ENCODE results near the gene CDC42SE2.

Gene CDC42SE2, protein sequence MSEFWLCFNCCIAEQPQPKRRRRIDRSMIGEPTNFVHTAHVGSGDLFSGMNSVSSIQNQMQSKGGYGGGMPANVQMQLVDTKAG

DNA sequence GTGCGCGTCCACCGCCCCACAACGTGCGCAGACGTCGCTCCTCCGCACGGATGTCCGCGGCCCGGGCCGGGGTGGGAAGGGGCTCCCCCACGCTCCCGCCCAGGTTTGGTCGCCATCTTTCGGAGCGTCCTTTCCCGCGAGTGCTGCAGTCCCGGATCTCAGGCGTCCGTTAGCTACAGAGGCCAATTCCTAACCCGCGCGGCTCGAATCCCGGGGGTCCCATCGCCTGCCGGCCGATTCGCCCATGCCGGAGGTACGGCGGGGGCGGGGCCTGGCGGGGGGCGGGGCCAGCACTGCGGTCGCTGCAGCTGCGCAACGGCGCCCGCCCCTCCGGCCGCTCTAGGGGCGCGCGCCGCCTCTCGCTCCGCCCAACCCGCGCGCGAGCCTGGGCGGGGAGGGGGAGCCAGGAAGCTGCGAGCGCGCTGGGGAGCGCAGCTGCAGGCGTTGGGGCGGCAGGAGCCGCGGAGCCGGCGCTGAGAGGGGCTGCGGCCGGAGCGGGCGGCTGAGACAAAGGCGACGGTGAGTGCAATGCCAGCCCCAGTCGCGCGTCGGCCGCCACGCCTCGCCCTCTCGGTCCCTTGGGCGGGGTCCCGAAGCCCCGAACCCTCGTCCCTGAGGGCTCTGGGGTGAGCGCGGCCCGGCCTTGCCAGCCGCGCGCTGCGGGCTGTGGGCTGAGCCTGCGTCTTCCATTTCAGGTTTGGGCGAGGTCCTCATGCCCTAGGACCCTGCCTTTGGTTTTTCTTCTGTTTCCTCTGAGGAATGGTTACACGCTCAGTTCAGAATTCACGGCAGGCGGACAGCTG is at the start of gene CDC42SE2:
Gene CDC42SE2 (plus strand): TSS at position 406 of the 803 bp plus-strand sequence. CDS start 95,441 bp downstream, outside the sequence.
- peak; percentile 85 for DNase-seq (ENCODE audit: low spot score)

DNA sequence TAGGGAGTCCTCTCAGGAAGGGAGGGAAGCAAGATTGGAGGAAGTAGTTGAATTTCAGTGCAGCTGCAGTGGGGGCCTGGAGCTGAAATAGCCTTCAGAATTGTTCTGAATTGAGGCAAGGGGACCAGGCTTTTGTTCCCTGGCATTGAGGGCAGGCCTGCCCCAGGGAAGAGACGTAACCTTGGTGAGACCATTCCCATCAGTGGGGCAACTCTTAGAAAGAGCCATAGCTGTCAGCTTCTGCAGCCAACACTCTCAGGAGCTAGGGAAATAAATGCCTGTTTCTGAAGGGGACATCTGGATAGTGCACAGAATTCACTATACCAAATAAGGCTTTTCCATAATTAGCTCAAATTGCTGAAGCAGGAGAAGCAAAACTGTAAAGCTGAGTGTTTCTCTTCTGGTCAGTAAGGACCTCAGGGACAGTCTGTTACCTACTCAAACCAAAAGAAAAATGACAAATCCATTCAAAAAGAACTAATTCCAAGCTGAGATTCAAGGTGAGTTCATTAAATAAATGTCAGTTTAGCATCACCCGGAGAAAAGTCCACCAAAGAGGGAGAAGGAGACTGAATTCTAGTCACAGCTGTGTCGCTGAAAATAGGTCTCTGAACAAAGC is 49.1 kb upstream of the CDC42SE2 start:
- no peak for DNase-seq (ENCODE audit: low spot score)

DNA sequence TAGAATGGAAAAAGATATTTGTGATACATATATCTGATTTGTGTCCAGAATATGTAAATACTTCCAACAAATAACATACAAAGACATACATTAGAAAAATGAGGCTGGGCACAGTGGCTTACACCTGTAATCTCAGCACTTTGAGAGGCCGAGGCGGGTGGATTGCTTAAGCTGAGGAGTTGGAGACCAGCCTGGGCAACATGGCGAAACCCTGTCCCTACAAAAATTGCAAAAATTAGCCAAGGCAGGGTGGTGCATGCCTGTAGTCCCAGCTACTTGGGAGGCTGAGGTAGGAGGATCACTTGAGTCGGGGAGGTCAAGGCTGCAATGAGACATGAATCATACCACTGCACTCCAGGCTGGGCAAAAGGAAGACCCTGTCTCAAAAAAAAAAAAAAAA is 46.1 kb upstream of the CDC42SE2 start:
- DNase-seq (ENCODE audit: low spot score) = no peak

DNA sequence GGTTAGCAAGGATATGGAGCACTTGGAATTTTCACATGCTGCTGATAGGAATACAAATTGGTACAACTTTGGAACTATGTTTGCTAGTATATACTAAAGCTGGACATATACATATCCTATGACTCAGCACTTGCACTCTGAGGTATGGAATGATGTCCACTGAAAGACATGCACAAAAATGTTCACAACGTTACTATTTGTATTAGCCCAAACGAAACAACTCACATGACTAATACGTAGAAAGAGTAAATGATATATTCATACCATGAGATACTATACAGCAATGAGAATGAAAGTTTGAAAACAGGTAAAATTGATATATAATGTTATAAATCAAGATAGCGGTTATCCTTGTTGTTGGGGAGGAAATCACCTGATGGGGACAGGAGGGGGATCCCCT is 45.5 kb upstream of the CDC42SE2 start:
- DNase-seq (ENCODE audit: low spot score) = peak; percentile 25

DNA sequence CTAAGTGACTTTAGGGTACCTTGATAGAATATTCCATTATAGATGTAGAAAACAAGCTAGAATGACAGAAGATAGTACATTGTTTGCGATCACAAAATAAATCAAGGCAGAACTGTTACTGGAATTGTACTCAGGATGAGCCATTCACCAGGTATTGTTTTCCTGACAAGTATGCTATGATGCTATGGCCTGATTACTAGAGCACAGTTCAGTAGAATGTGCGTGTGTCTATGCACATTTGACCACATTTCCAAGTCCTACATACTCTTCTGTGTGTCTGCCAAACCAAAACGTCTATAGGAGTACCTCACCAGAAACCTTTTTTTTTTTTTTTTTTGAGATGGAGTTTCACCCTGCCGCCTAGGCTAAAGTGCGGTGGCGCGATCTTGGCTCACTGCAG is 43.3 kb upstream of the CDC42SE2 start:
- no peak for DNase-seq (ENCODE audit: low spot score)

DNA sequence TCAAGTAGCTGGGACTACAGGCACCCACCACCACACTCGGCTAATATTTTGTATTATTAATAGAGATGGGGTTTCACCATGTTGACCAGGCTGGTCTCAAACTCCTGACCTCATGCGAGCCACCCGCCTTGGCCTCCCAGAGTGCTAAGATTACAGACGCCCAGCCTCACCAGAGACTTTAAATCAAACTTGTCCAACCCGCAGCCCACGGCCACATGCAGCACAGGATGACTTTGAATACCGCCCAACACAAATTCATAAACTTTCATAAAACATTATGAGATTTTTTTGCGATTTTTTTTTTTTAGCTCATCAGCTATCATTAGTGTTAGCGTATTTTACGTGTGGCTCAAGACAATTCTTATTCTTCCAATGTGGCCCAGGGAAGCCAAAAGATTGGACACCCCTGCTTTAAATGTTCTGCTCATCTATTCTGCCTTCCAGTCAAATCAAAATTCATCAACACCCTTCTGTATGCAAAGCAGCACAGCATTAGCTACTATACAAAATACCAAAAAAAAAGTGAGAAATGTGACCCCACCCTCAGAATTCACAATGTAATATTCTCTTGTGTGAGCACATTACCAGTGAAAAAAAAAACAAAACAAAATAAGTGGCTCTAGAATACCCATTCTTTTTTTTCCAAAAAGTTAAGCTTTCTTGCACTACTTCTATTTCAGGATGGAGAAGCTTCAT is 42.7 kb upstream of the CDC42SE2 start:
- no peak for DNase-seq (ENCODE audit: low spot score)

DNA sequence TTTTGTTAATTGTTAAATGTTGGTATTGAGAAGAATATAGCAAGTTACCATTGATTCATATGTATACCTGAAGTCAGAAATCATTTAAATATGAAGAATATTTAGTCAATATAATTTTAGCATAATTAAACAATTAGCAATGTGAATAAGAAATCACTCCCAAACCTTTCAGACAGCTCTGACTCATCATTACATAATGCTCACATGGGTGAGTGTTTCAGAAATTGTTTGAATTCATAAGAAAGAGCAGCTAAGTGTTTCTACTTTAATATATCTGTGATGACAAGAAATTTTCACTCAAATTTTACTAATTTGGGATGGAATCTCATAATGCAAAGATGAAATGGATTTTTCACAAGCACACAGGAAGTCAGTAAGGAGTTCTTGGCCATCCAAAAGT is 42.0 kb upstream of the CDC42SE2 start:
- DNase-seq (ENCODE audit: low spot score) = peak; percentile 50

DNA sequence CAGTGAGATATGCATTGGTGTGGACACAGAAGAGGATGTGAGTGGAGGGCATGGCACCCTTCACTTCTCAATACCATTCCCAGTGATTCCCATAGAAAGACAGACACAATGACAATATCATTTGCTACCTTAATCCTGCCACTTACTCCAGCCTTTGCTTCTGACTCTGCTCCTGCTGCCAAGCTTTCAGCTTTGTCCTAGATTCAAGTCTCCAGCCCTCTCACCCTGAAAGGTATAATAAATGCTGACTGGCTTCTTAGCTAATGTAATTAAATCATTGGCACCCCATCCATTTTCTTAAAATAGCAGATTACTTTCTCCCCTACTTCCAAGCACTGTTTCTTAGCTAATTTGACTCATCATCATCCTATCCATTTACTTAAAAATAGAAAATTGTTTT is 41.1 kb upstream of the CDC42SE2 start:
- no peak for DNase-seq (ENCODE audit: low spot score)

DNA sequence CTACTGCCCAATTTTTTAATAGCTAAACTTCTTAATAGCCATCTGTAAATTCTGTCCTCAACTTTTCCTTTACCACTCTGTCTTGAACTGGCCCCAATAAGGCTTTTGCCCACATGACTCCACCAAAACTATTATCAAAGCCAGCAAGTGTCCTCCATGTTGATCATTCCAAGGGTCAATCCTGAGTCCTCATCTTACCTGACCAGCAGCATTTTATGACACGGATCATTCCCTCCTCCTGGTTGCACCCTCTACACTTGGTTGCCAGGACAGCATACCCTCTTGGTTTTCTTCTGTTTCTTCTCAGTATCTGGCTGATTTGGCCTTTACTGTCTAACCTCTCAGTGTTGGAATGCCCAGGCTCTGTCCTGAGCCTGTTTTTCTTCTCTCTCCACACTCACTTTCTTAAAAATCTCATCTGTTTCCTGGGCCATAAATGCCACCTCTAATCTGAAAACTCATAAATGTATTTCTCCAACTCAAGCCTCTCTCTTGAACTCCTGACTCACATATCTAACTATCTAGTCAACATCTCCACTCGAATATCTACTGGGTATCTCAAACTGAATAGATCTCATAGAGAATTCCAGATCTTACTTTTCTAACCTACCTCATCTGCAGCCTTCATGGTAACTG is 40.0 kb upstream of the CDC42SE2 start:
- no peak for DNase-seq (ENCODE audit: low spot score)

DNA sequence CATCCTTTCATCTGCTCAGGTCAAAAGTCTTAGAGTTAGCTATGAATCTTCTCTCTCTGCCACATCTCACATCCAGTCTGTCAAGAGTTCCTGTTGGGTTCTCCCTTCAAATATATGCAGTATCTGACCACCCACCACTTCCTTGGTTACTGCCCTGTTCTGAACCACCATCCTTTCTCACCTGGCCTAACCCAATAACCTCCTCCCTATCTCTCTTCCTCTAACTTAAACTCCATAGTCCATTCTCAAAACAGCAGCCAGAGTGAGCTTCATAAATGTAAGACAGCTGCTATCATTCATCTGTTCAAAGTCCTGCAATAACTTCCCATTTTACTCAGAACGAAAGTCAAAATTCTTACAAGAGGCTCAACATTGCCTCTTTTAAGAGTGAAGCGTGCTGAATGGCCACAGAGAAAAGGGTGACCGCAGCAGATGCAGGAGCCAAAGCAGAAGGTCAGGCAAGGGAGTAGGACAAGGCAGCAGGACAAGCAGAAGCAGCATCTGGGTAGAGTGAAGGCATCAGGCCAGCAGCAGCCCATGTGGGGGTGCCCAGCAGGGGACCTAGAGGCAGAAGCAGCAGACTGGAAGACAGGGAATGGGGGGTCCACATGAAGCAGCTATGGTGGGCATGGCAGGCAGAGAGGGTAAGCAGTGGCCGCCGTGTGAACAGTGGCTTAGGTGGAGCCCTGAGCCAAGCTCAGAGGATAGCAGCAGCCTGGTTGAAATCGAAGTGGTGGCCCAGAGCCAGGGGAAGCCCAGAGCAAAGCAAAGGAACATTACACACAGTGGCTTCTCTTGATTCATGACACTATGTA is 39.3 kb upstream of the CDC42SE2 start:
- no peak for DNase-seq (ENCODE audit: low spot score)

DNA sequence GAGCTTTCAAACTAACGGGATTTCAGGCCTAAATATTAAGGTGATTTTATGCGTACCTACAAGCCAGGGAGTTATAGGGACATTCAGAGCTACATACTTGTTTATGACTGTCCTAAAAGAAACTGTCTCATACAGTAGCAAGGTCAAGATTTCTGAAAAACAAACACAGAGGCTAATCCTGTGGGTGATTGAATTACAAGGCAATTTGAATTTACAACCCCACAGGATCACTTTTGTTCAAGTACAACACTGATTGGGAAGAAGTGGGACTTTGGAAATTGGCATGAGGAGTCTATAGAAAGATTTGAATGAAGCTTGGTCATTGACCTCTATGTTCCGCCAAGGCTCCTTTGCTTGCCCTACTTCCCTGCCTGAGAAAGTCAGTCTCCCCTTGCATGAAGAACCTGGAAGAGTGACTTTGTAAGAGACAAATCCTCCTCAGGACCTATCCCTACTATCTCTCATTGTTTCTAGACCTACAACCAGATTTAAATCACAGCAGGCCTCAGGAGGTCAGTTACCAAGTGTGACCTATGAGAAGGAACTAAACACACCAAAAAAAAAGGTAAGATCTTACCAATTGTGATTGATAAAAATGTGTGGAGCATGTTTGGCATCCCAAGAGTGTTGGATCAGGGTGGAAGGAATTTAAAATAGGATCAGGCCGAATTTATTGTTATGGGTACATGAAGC is 38.4 kb upstream of the CDC42SE2 start:
- DNase-seq (ENCODE audit: low spot score) = no peak

DNA sequence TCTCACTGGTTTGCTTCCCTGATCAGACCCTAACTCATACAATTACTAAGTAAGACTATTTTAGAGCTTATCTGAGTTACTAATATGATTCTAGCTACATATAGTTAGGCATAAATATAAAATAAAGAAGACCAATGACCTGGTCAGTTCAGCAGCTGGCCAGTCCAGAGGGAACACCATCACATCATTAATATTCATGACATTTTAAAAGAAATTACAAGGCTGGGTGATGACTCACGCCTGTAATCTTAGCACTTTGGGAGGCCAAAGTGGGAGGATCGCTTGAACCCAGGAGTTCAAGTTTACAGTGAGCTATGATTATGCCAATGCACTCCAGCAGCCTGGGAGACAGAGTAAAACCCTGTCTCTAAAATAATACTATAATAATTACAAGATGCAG is 37.0 kb upstream of the CDC42SE2 start:
- DNase-seq (ENCODE audit: low spot score) = no peak

DNA sequence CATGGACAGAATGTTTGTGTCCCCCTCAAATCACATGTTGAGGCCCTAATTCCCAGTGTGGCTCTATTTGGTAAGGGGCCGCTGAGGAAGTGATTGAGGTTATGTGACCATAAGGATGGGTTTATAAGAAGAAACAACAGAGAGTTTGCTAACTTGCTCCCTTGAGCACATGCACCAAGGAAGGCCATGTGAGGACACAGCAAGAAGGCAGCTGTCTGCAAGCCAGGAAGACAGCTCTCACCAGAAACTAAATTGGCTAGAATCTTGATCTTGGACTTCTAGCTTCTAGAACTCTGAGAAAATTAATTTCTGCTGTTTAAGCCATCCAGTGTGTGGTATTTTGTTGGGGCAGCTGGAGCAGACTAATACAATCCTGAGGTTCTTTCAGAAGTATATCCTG is 35.2 kb upstream of the CDC42SE2 start:
- no peak for DNase-seq (ENCODE audit: low spot score)

DNA sequence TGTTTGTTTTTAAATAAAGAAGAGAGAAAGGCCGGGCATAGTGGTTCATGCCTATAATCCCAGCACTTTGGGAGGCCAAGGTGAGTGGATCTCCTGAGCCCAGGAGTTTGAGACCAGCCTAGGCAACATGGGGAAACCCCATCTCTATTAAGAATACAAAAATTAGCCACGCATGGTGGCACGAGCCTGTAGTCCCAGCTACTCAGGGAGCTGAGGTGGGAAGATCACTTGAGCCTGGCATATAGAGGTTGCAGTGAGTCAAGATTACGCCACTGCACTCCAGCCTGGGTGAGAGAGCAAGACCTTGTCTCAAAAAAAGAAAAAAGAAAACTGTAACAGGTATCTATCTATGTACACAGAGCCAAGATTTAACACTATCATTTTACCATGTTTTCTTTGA is 34.2 kb upstream of the CDC42SE2 start:
- no peak for DNase-seq (ENCODE audit: low spot score)

DNA sequence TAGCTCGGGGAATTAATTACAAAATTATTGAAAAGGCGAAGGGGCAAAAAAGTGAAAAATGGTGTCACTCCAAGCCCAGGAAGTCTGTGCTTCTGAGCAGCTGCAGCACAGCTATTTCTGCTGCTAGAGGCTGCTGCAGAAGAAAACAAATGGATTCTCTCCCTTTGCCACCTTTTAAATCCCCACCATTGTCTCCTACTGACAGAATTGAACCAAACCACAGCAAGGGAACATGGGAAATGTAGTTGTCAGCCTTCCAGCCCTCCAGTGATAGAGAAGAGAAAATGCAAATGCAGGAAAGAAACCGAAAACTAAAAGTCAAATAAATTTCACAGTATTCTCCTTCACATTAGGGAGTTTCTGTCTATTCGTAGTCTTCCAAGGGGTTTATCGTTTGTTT is 33.4 kb upstream of the CDC42SE2 start:
- DNase-seq (ENCODE audit: low spot score) = no peak

DNA sequence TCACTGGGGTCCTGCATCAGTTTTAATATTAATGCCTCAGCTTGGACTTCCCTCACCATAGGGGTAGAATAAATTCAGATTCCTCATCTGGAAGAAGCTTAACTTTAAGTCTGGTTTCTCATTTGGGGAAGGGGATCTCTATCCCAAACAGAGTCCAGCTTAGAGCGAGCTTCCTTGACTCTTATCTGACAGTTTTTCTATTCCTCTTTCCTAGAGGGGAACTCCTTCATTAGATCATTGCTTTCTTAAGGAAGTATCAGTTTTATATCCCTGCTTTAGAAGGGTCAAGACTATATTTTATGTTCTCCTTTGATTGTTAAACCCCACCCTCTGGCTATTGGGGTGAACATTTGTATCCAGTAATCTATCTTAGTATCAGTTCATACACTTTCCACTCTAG is 24.2 kb upstream of the CDC42SE2 start:
- DNase-seq (ENCODE audit: low spot score) = no peak

DNA sequence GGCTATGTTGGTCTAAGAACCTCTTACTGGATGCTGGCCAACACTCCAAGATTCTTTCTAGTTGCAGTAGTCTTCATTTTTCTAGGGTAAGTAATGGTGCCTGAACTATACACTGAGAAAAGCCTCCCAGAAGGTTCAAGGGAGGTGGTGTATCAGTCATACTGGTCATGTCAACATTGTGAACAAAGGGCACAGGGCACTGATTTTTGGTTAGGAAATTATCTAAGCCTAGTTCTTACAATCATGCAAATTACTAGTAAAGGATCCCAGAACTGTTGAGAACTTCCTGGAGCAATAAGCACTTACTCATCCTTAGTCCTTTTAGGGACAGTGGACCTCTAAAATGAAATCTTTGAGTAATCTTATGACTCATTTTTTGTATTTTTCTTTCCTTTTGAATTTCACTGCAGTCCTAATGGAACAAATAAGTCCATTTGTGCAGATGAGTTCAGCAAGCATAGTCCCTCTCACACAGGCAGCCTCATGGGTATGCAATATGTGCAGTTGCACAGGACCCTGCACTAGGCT is 21.1 kb upstream of the CDC42SE2 start:
- peak; percentile 72 for DNase-seq (ENCODE audit: low spot score)

DNA sequence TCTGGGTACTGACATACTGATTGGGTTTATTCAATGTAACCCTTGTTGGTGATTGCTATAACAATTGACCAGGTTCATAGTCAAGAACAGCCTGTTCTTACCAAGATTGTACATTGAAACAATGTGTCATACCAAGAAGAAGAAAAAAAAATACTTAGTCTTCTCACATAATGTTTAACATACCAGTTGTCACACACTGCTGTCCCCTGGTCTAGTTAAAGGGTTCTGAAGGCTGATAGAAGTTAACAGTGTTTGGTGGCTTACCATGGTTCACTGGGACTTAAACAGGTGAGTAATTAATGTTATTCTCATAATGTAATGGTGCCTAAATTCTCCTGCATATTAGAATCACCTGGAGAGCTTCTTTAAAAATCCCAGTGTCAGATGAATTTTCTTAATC is 18.5 kb upstream of the CDC42SE2 start:
- no peak for DNase-seq (ENCODE audit: low spot score)

DNA sequence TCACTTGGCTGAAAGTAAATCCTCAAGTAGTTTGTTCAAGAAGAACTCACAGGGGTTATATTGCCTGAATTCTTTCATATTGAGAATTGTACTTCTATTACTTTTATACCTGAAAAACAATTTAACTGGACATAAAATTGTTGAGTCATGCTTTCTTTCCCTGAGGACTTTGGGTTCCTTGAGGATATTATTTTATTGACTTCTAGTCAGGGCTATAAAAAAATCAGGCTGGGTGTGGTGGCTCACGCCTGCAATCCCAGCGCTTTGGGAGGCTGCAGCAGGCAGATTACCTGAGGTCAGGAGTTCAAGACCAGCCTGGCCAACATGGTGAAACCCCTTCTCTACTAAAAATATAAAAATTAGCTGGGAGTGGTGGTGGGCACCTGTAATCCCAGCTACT is 17.9 kb upstream of the CDC42SE2 start:
- DNase-seq (ENCODE audit: low spot score) = no peak

DNA sequence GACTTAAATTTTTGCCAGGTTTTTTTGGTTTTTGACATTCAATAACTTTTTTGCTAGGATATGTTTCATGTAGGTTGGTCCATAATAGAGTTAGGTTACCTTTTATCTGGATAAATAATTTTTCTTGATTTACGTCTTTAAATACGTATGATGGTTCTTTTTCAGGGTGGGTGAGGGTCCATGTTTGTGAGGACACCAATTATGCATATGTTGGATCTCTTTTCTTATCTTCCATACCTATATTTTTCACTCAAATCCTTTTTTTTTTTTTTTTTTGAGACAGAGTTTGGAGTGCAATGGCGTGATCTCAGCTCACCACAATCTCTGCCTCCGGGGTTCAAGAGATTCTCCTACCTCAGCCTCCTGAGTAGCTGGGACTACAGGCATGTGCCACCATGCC is 17.3 kb upstream of the CDC42SE2 start:
- no peak for DNase-seq (ENCODE audit: low spot score)

Measured in RKO (cell line).